Transverse colon (tissue), 4 donors: Measurements from ENCODE around the gene AQP9. TPM values are rescaled to one million over a fixed set of nuclear protein-coding genes. Genes with fewer than 3 reads are reported as not detected.

Experiments
- DNase-seq: peaks from one replicate; pipeline ENCODE4 v3.0.0-alpha.2; 2019
- H3K27ac ChIP-seq, 4 donors: fragments of 200-600 bp; sonication (generic); 2 replicates each; pipeline ENCODE4 v1.5.1; 2016 to 2018; ENCODE audit warnings: inconsistent platforms in 4 of 4
- H3K27me3 ChIP-seq: fragments of 200-600 bp; sonication (generic); 2 replicates; pipeline ENCODE4 v1.5.1; 2017; ENCODE audit warnings: inconsistent platforms
- H3K36me3 ChIP-seq, 4 donors: fragments of 200-600 bp; sonication (generic); 2 replicates each; pipeline ENCODE4 v1.5.1; 2017 to 2019; ENCODE audit warnings: inconsistent platforms in 4 of 4
- H3K4me1 ChIP-seq, 4 donors: fragments of 200-600 bp; sonication (generic); 2 replicates each; pipeline ENCODE4 v1.5.1; 2017 to 2020; ENCODE audit warnings: inconsistent platforms in 4 of 4
- H3K4me3 ChIP-seq, 4 donors: fragments of 200-600 bp; sonication (generic); 1 replicate in 1 of 4; 2 replicates in 3 of 4; pipeline versions ENCODE4 v1.5.1 to v1.6.1; 2017 to 2019; ENCODE audit warnings: inconsistent platforms in 4 of 4
- H3K9me3 ChIP-seq, 2 donors: fragments of 200-600 bp; sonication (generic); 2 replicates each; pipeline ENCODE4 v1.5.1; 2017 to 2019; ENCODE audit warnings: inconsistent platforms in 2 of 2
- CTCF ChIP-seq, 5 experiments: fragments of 200-600 bp in 3 of 5; fragments of 450-650 bp in 2 of 5; sonication (generic) in 3 of 5; IDR thresholded peaks; 1 replicate in 2 of 5; 2 replicates in 3 of 5; pipeline ENCODE4 v1.5.1; 2016 to 2017; ENCODE audit warnings: antibody characterized with exemption in 5 of 5, inconsistent platforms in 3 of 5, mild to moderate bottlenecking in 2 of 5, moderate library complexity in 1 of 5
- EP300 ChIP-seq: sonication (generic); formaldehyde crosslinking; IDR thresholded peaks from one replicate; pipeline ENCODE4 v1.6.1; 2017; ENCODE audit warnings: antibody characterized with exemption, low read depth
- POLR2A ChIP-seq: fragments of 450-650 bp; IDR thresholded peaks from one replicate; pipeline ENCODE4 v1.6.1; 2016; ENCODE audit warnings: antibody characterized with exemption, mild to moderate bottlenecking, moderate library complexity
- POLR2AphosphoS5 ChIP-seq, 3 donors: sonication (generic); formaldehyde crosslinking; IDR thresholded peaks; one replicate each; pipeline ENCODE4 v1.6.1; 2016; ENCODE audit warnings: antibody characterized with exemption in 3 of 3
- WGBS, 2 donors: methylation state at CpG; one replicate each; pipeline ENCODE4 v1.1.5; 2018; ENCODE audit warnings: low coverage in 1 of 2; 5-methylcytosine and 5-hydroxymethylcytosine counted together
- in situ Hi-C, 4 donors: fragments of 200-750 bp; cut with MboI; loops; one replicate each; pipeline versions ENCODE4 v1.15.0 to v1.15.1; 2017; ENCODE audit warnings: low sequenced_read_pairs in 3 of 4, low pct_ligation_motif_present in 1 of 4, low pct_unique_long_range_greater_than_20kb in 1 of 4
- intact Hi-C: fragments of 100-400 bp; cut with DNase I; formaldehyde crosslinking; loops from one replicate; pipeline ENCODE4 v1.15.1; 2023; ENCODE audit warnings: low total_unique reads
- total RNA-seq, 4 donors: library from RNA; depleted of rRNA; stranded (reverse); fragments of >200 nt; gene quantifications; one replicate each; pipeline ENCODE4 v1.1.0, GENCODE V29; 2016

Gene AQP9
- total RNA-seq, 4 donors from 2014 or later, result 0.14 to 0.32 TPM; not detected in 2

GRCh38 chr15:58148120-58148519, 9.9 kb downstream of the AQP9 start:
- no peaks in the 10 kb centered on the region for H3K27me3 ChIP-seq
- in situ Hi-C loops, result no loop called here
- H3K4me1 ChIP-seq, result no peaks in the 10 kb centered on the region
- no peaks in the 10 kb centered on the region for H3K9me3 ChIP-seq
- H3K27ac ChIP-seq, result no peak overlapping the region
- TF ChIP-seq POLR2A (no peak), POLR2AphosphoS5 (IDR thresholded peaks at IDR 0.05) (no peak), EP300 (no peak), CTCF (IDR thresholded peaks at IDR 0.05) (no peak)
- H3K4me3 ChIP-seq, result no peak overlapping the region
- H3K36me3 ChIP-seq, result no peaks in the 10 kb centered on the region
- no peak for DNase-seq
- intact Hi-C loops, result no loop called here

GRCh38 chr15:58148633-58149445, 10.7 kb downstream of the AQP9 start:
- 80 to 84% methylated on average over 4 of the region's 4 CpGs for WGBS, 2 donors
- in situ Hi-C loops, result no loop called here

GRCh38 chr15:58154769-58155168, 16.6 kb downstream of the AQP9 start:
- 82 to 92% methylated on average over 2 of the region's 2 CpGs for WGBS, 2 donors
- intact Hi-C loops (no loop called here), in situ Hi-C loops (no loop called here)
- Histone ChIP-seq H3K4me3 (no peak overlapping the region), H3K27me3 (peaks cover 15% of the 10 kb centered on the region), H3K9me3 (no peaks in the 10 kb centered on the region), H3K4me1 (no peaks in the 10 kb centered on the region), H3K27ac (no peak overlapping the region), H3K36me3 (no peaks in the 10 kb centered on the region)
- no peak for TF ChIP-seq CTCF (IDR thresholded peaks at IDR 0.05)
- TF ChIP-seq EP300, result no peak
- no peak for TF ChIP-seq POLR2A
- TF ChIP-seq POLR2AphosphoS5 (IDR thresholded peaks at IDR 0.05), result no peak
- DNase-seq, result no peak

More at GRCh38 chr15:58148633-58149445, 10.7 kb downstream of the AQP9 start:
- no peaks in the 10 kb centered on the region for H3K4me1 ChIP-seq
- H3K9me3 ChIP-seq, result no peaks in the 10 kb centered on the region
- no peak overlapping the region for H3K27ac ChIP-seq
- no peak for DNase-seq
- intact Hi-C loops, result no loop called here
- no peaks in the 10 kb centered on the region for H3K27me3 ChIP-seq
- TF ChIP-seq POLR2AphosphoS5 (IDR thresholded peaks at IDR 0.05) (no peak), EP300 (no peak), POLR2A (no peak), CTCF (IDR thresholded peaks at IDR 0.05) (no peak)
- H3K36me3 ChIP-seq, result no peaks in the 10 kb centered on the region
- H3K4me3 ChIP-seq, result no peak overlapping the region

GRCh38 chr15:58159827-58160386, 21.7 kb downstream of the AQP9 start:
- in situ Hi-C loops (no loop called here), intact Hi-C loops (no loop called here)
- Histone ChIP-seq H3K27ac (no peak overlapping the region), H3K27me3 (peaks cover 46% of the 10 kb centered on the region), H3K4me1 (no peaks in the 10 kb centered on the region), H3K36me3 (no peaks in the 10 kb centered on the region), H3K4me3 (no peak overlapping the region), H3K9me3 (no peaks in the 10 kb centered on the region)
- no peak for TF ChIP-seq EP300
- TF ChIP-seq CTCF (IDR thresholded peaks at IDR 0.05), result no peak
- no peak for TF ChIP-seq POLR2A
- TF ChIP-seq POLR2AphosphoS5 (IDR thresholded peaks at IDR 0.05), result no peak
- 72 to 77% methylated on average over 6 of the region's 6 CpGs for WGBS, 2 donors
- no peak for DNase-seq
